ENCODE results near the gene STK32C. TPM values are rescaled to one million over a fixed set of nuclear protein-coding genes. Genes with fewer than 3 reads are reported as not detected.

The STK32C gene
- total RNA-seq, 4 donors from 2014 or later, result 4.8 to 10.9 (median 7.8) TPM

DNA sequence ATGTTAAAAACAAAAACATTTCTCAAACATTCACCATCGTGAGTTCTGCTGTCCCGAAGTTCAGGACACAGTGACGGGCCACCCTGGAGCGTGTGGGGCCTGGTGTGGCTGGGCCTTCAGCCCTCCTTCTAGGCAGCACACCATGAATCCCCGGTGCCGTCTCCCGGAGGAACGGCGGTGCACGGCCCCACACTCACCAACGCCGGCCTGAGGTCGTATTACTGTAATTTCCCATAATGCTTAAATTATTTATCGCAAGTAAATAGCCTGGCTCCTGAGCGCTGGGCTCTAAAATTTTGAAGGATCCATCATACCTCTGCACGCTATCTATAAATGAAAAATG is 1.4 kb downstream of the STK32C start:
- WGBS, result 97% methylated on average over 16 of the region's 16 CpGs
- H3K4me1 ChIP-seq, result peaks cover 12 to 27% (median 24%) of the 10 kb centered on the region in 4 donors
- H3K9me3 ChIP-seq, result no peaks in the 10 kb centered on the region
- no peak overlapping the region for H3K4me3 ChIP-seq
- TF ChIP-seq POLR2AphosphoS5 (IDR thresholded peaks at IDR 0.05) (no peak), POLR2A (IDR thresholded peaks at IDR 0.05; ENCODE audit: low read depth) (no peak), EP300 (IDR thresholded peaks at IDR 0.05) (no peak)
- TF ChIP-seq, protein P1, sequence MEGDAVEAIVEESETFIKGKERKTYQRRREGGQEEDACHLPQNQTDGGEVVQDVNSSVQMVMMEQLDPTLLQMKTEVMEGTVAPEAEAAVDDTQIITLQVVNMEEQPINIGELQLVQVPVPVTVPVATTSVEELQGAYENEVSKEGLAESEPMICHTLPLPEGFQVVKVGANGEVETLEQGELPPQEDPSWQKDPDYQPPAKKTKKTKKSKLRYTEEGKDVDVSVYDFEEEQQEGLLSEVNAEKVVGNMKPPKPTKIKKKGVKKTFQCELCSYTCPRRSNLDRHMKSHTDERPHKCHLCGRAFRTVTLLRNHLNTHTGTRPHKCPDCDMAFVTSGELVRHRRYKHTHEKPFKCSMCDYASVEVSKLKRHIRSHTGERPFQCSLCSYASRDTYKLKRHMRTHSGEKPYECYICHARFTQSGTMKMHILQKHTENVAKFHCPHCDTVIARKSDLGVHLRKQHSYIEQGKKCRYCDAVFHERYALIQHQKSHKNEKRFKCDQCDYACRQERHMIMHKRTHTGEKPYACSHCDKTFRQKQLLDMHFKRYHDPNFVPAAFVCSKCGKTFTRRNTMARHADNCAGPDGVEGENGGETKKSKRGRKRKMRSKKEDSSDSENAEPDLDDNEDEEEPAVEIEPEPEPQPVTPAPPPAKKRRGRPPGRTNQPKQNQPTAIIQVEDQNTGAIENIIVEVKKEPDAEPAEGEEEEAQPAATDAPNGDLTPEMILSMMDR (IDR thresholded peaks at IDR 0.05), result no peak
- no peak overlapping the region for H3K27ac ChIP-seq (replicated peaks in 1 of 4)
- intact Hi-C loops (cut with DNase I), result loop anchor here (5.0 kb wide), 1 partner anchor 324 kb away; the partner anchor contains the start of gene BNIP3
- no peaks in the 10 kb centered on the region for H3K36me3 ChIP-seq
- no peak for DNase-seq (ENCODE audit: extremely low spot score)
- no peaks in the 10 kb centered on the region for H3K27me3 ChIP-seq

DNA sequence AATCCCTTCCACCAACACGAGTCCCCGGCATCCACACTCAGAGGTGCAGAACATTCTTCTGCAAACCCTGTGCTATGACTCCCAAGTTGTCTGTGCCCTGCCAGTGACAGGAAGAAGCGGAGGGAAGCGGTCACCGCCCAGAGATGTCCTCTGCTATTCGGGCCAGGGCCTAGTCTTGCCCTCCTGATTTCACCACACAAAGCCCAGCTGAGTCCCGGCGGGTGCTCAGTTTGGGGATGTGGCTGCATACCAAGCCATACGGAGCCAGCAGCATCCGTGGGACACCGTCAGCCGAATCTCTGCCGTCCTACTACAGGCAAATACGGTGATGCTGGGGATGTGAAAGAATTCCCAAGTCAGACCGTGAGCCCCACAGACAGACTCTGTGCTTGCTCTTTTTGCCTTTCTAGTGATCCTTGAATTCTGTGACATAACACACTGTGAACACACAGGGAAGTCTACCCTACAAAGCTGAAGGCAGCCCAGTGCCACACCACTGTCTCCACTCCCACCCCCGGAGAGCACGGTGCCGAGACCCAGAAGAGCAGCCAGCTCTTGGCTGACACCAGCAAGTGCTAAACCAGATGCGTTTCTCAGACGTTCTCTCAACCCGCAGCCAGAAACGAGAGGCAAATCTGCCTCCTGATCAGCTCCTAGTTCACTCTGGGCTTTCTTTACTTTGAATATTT is 2.0 kb downstream of the STK32C start:
- WGBS, result 92% methylated on average over 22 of the region's 22 CpGs
- no peak overlapping the region for H3K27ac ChIP-seq (replicated peaks in 1 of 4)
- H3K27me3 ChIP-seq, result no peaks in the 10 kb centered on the region
- DNase-seq (ENCODE audit: extremely low spot score), result no peak
- no peaks in the 10 kb centered on the region for H3K36me3 ChIP-seq
- no peak overlapping the region for H3K4me3 ChIP-seq
- H3K9me3 ChIP-seq, result no peaks in the 10 kb centered on the region
- TF ChIP-seq POLR2AphosphoS5 (IDR thresholded peaks at IDR 0.05) (no peak), POLR2A (IDR thresholded peaks at IDR 0.05; ENCODE audit: low read depth) (no peak), EP300 (IDR thresholded peaks at IDR 0.05) (no peak)
- TF ChIP-seq, protein P1 (IDR thresholded peaks at IDR 0.05), result no peak
- intact Hi-C loops (cut with DNase I), result loop anchor here (5.0 kb wide), 1 partner anchor 323 kb away; the partner anchor contains the start of gene BNIP3
- H3K4me1 ChIP-seq, result peaks cover 12 to 27% (median 24%) of the 10 kb centered on the region in 4 donors

DNA sequence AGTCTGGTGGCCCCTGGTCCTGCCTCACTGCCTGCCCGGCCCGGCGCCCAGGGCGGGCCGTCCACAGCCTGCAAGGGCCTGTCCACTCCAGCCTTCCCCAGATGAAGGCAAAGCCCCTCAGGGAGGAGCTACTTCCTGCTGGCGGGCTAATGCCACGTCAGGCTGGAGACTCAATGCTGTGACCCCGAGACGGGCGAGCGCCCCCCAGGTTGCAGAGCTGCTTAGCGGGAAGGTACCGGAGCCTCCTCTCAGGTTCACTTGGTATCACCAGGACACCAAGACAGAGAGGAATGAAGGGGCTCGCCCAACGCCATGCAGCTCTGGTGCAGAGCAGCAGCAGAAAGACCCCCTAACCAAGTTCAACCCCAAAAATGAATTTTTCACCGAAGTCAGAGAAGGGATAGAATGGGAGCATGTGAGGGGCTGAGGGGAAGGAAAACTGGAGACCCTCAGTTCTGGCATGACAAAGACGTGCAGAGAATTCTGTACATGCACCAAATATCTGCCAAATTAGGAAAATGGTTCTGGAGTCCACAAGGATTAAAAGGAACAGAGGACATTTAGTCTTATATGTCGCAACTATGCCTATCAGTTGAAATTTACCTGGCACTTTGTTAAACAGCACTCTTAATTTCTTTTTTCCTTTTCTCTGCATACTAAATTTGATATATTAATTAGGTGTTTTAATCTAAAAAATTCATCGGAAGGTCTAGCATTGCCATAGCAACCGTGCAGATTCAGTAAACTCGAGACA is 2.8 kb downstream of the STK32C start:
- H3K4me3 ChIP-seq, result no peak overlapping the region
- TF ChIP-seq, protein P1 (IDR thresholded peaks at IDR 0.05), result no peak
- no peak for TF ChIP-seq POLR2A (IDR thresholded peaks at IDR 0.05; ENCODE audit: low read depth)
- no peak for TF ChIP-seq POLR2AphosphoS5 (IDR thresholded peaks at IDR 0.05)
- TF ChIP-seq EP300 (IDR thresholded peaks at IDR 0.05), result no peak
- H3K4me1 ChIP-seq, result peaks cover 12 to 27% (median 24%) of the 10 kb centered on the region in 4 donors
- H3K27me3 ChIP-seq, result no peaks in the 10 kb centered on the region
- 94% methylated on average over 21 of the region's 21 CpGs for WGBS
- H3K9me3 ChIP-seq, result no peaks in the 10 kb centered on the region
- intact Hi-C loops (cut with DNase I), result loop anchor here (5.0 kb wide), 1 partner anchor 323 kb away; the partner anchor contains the start of gene BNIP3
- DNase-seq (ENCODE audit: extremely low spot score), result no peak
- H3K27ac ChIP-seq (replicated peaks in 1 of 4), result no peak overlapping the region
- H3K36me3 ChIP-seq, result no peaks in the 10 kb centered on the region

- DNase-seq (ENCODE audit: extremely low spot score), result no peak
These were observed 4.2 kb downstream of the STK32C start for GRCh38 chr10:132303361-132304115.

More at GRCh38 chr10:132303361-132304115, 4.2 kb downstream of the STK32C start:
- no peaks in the 10 kb centered on the region for H3K36me3 ChIP-seq
- H3K9me3 ChIP-seq, result no peaks in the 10 kb centered on the region
- H3K4me1 ChIP-seq, result peaks cover 6 to 17% (median 16%) of the 10 kb centered on the region in 4 donors
- no peaks in the 10 kb centered on the region for H3K27me3 ChIP-seq
- H3K27ac ChIP-seq (replicated peaks in 1 of 4), result no peak overlapping the region
- 89% methylated on average over 21 of the region's 21 CpGs for WGBS
- intact Hi-C loops (cut with DNase I), result no loop called here
- H3K4me3 ChIP-seq, result no peak overlapping the region
- TF ChIP-seq POLR2A (IDR thresholded peaks at IDR 0.05; ENCODE audit: low read depth) (no peak), EP300 (IDR thresholded peaks at IDR 0.05) (no peak), POLR2AphosphoS5 (IDR thresholded peaks at IDR 0.05) (no peak)
- TF ChIP-seq, protein P1 (IDR thresholded peaks at IDR 0.05), result no peak

All from esophagus muscularis mucosa (tissue), 4 donors.